Esophagus squamous epithelium (tissue), 5 donors: ENCODE results near the gene SRGN. TPM values are rescaled to one million over a fixed set of nuclear protein-coding genes. Genes with fewer than 3 reads are reported as not detected.

ENCODE experiments used
- DNase-seq: peaks from one replicate; lab custom pipeline; 2025; lab: John Stamatoyannopoulos, UW
- H3K27ac ChIP-seq, 4 donors: fragments of 200-600 bp; sonication (generic); one replicate each; pipeline ENCODE4 v1.5.1; 2016 to 2019; ENCODE audit warnings: mild to moderate bottlenecking in 1 of 4
- H3K27me3 ChIP-seq, 4 donors: fragments of 200-600 bp; sonication (generic); 1 replicate in 3 of 4; 2 replicates in 1 of 4; pipeline versions ENCODE4 v1.5.1 to v1.6.0; 2017 to 2021; ENCODE audit warnings: antibody characterized with exemption in 1 of 4
- H3K36me3 ChIP-seq, 3 donors: fragments of 200-600 bp; sonication (generic); one replicate each; pipeline ENCODE4 v1.5.1; 2016 to 2019
- H3K4me1 ChIP-seq, 3 donors: fragments of 200-600 bp; sonication (generic); one replicate each; pipeline ENCODE4 v1.5.1; 2017 to 2019
- H3K4me3 ChIP-seq, 4 donors: fragments of 200-600 bp; sonication (generic); 1 replicate in 3 of 4; 2 replicates in 1 of 4; pipeline ENCODE4 v1.5.1; 2016 to 2019; ENCODE audit warnings: mild to moderate bottlenecking in 2 of 4, moderate library complexity in 1 of 4
- H3K9me3 ChIP-seq, 3 donors: fragments of 200-600 bp; sonication (generic); one replicate each; pipeline ENCODE4 v1.5.1; 2016 to 2019
- CTCF ChIP-seq, 6 experiments: fragments of 450-650 bp in 4 of 6; fragments of 200-600 bp in 2 of 6; sonication (generic) in 2 of 6; IDR thresholded peaks; one replicate each; pipeline ENCODE4 v1.5.1; 2016 to 2019; ENCODE audit warnings: antibody characterized with exemption in 6 of 6, mild to moderate bottlenecking in 4 of 6, moderate library complexity in 4 of 6
- POLR2A ChIP-seq, 4 donors: fragments of 450-650 bp; IDR thresholded peaks; one replicate each; pipeline ENCODE4 v1.6.1; 2017; ENCODE audit warnings: antibody characterized with exemption in 4 of 4, mild to moderate bottlenecking in 4 of 4, moderate library complexity in 3 of 4
- WGBS, 2 donors: methylation state at CpG; one replicate each; pipeline ENCODE4 v1.1.5; 2018; 5-methylcytosine and 5-hydroxymethylcytosine counted together
- intact Hi-C: fragments of 100-400 bp; cut with DNase I; formaldehyde crosslinking; loops from one replicate; pipeline ENCODE4 v1.15.0; 2022
- total RNA-seq, 4 donors: library from RNA; depleted of rRNA; stranded (reverse); fragments of >200 nt; gene quantifications; one replicate each; pipeline ENCODE4 v1.1.0, GENCODE V29; 2016
- donor health status: DM: yes; HTN: yes; CAD: no.

The SRGN gene
- total RNA-seq, 4 donors from 2014 or later, result 3.5 to 64.1 (median 37.9) TPM

GRCh38 chr10:69073026-69073425 lies 14.9 kb upstream of the SRGN start:
- no peak overlapping the region for H3K27ac ChIP-seq
- H3K4me3 ChIP-seq, result no peak overlapping the region
- no peaks in the 10 kb centered on the region for H3K27me3 ChIP-seq
- TF ChIP-seq POLR2A (IDR thresholded peaks at IDR 0.05) (no peak), CTCF (IDR thresholded peaks at IDR 0.05) (no peak)
- DNase-seq, result no peak
- intact Hi-C loops, result no loop called here
- H3K4me1 ChIP-seq, result no peaks in the 10 kb centered on the region
- WGBS, 2 donors, result 55 to 65% methylated on average over 6 of the region's 6 CpGs
- H3K9me3 ChIP-seq, result no peaks in the 10 kb centered on the region
- no peaks in the 10 kb centered on the region for H3K36me3 ChIP-seq

GRCh38 chr10:69073736-69074364 lies 14.1 kb upstream of the SRGN start:
- Histone ChIP-seq H3K27ac (no peak overlapping the region), H3K27me3 (no peaks in the 10 kb centered on the region), H3K9me3 (no peaks in the 10 kb centered on the region), H3K36me3 (no peaks in the 10 kb centered on the region), H3K4me1 (no peaks in the 10 kb centered on the region), H3K4me3 (no peak overlapping the region)
- 45 to 50% methylated on average over 6 to 8 of the region's 8 CpGs for WGBS, 2 donors
- intact Hi-C loops, result no loop called here
- TF ChIP-seq POLR2A (IDR thresholded peaks at IDR 0.05), result no peak
- TF ChIP-seq CTCF (IDR thresholded peaks at IDR 0.05), result no peak
- DNase-seq, result no peak

- H3K9me3 ChIP-seq, result no peaks in the 10 kb centered on the region
- H3K4me3 ChIP-seq, result no peak overlapping the region
- no peaks in the 10 kb centered on the region for H3K4me1 ChIP-seq
- H3K36me3 ChIP-seq, result no peaks in the 10 kb centered on the region
- no peak for TF ChIP-seq CTCF (IDR thresholded peaks at IDR 0.05)
- TF ChIP-seq POLR2A (IDR thresholded peaks at IDR 0.05), result no peak
- intact Hi-C loops, result no loop called here
- H3K27ac ChIP-seq, result no peak overlapping the region
- no peaks in the 10 kb centered on the region for H3K27me3 ChIP-seq
- no peak for DNase-seq
- 90 to 95% methylated on average over 4 of the region's 4 CpGs for WGBS, 2 donors
Measured at GRCh38 chr10:69074532-69074931, 13.4 kb upstream of the SRGN start.

- intact Hi-C loops, result no loop called here
- 80 to 83% methylated on average over 4 of the region's 4 CpGs for WGBS, 2 donors
- TF ChIP-seq CTCF (IDR thresholded peaks at IDR 0.05), result no peak
- TF ChIP-seq POLR2A (IDR thresholded peaks at IDR 0.05), result no peak
- no peaks in the 10 kb centered on the region for H3K4me1 ChIP-seq
- H3K27ac ChIP-seq, result no peak overlapping the region
- no peaks in the 10 kb centered on the region for H3K9me3 ChIP-seq
- no peaks in the 10 kb centered on the region for H3K36me3 ChIP-seq
- no peaks in the 10 kb centered on the region for H3K27me3 ChIP-seq
- no peak for DNase-seq
- no peak overlapping the region for H3K4me3 ChIP-seq
Measured at GRCh38 chr10:69075431-69075830, 12.5 kb upstream of the SRGN start.

- H3K27ac ChIP-seq, result no peak overlapping the region
- intact Hi-C loops, result no loop called here
Measured at GRCh38 chr10:69078311-69078710, 9.6 kb upstream of the SRGN start.

More at GRCh38 chr10:69078311-69078710, 9.6 kb upstream of the SRGN start:
- no peak for DNase-seq
- no peaks in the 10 kb centered on the region for H3K27me3 ChIP-seq
- no peaks in the 10 kb centered on the region for H3K36me3 ChIP-seq
- no peaks in the 10 kb centered on the region for H3K4me1 ChIP-seq
- WGBS, 2 donors, result 71 to 79% methylated on average over 2 of the region's 2 CpGs
- TF ChIP-seq POLR2A (IDR thresholded peaks at IDR 0.05), result no peak
- TF ChIP-seq CTCF (IDR thresholded peaks at IDR 0.05), result no peak
- H3K9me3 ChIP-seq, result no peaks in the 10 kb centered on the region
- H3K4me3 ChIP-seq, result no peak overlapping the region
